ENCODE data around the gene MOB4. TPM values are rescaled to one million over a fixed set of nuclear protein-coding genes. Genes with fewer than 3 reads are reported as not detected.
"Not testable (repeated sequence)": the region's sequence is repeated elsewhere in the genome, so short reads cannot be mapped to it uniquely, and the experiment has no call there.

MOB4 gene
- polyA plus RNA-seq (2014; cell fraction: cytosol; rRNA removed) = 63.2 and 64.4 TPM in 2 replicates
- 26.9 and 31.8 TPM in 2 replicates for polyA plus RNA-seq (2014; cell fraction: nucleus; rRNA removed)

DNA sequence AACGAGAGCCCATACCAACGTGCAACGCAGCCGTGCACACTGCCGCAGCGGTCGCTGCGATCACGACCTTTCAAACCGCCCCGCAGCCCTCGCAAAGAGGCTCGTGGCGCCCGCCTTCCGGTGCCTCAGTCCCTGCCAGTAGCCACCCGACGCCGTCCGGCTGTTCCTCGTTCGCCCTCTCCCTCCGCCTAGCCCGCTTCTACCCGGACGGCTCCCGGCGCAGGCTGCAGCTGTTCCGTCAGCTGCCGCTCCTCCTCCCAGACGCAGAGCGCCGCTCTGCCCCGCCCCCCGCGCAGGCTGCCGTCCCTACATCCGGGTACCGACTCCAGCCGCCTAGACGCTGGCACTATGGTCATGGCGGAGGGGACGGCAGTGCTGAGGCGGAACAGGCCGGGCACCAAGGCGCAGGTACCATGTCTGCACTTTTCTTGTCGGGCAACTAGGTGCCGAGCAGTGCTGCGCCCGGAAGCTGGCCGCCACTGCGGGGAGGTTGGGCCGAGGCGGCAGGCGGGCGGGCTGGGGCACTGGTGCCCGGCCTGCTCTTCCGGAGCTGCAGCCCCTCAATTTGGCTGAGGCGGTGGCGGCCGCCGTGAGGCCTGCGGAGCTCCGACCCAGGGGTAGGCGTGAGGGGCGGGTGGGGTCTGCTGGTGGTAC, at the start of gene MOB4:
Gene MOB4 (plus strand): TSS at position 328 of the 654 bp plus-strand sequence. CDS start 21 bp downstream, at position 349.
- peak; percentile 96 for DNase-seq (ENCODE audit: low spot score)

DNA sequence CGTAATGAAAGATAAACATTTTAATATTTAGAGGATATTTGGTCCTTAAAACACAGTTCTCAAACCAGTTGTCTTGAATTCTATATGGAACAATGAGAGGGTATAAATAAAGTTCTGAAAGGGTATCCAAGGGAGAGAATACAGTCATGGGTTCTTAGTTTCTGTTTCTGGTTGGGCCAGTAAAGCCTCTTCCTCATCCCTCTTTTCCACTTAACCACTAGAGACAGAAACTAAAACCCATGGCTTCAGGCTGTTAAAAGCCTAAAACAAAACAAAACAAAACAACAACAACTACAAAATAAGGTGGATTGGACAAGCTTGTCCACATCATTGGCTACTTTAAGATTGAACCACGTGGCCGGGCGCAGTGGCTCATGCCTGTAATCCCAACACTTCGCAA, 43.7 kb upstream of the MOB4 start:
- DNase-seq (ENCODE audit: low spot score) = no peak

- DNase-seq (ENCODE audit: low spot score) = no peak
Measured at GRCh38 chr2:197477797-197478196, 38.1 kb upstream of the MOB4 start.

DNA sequence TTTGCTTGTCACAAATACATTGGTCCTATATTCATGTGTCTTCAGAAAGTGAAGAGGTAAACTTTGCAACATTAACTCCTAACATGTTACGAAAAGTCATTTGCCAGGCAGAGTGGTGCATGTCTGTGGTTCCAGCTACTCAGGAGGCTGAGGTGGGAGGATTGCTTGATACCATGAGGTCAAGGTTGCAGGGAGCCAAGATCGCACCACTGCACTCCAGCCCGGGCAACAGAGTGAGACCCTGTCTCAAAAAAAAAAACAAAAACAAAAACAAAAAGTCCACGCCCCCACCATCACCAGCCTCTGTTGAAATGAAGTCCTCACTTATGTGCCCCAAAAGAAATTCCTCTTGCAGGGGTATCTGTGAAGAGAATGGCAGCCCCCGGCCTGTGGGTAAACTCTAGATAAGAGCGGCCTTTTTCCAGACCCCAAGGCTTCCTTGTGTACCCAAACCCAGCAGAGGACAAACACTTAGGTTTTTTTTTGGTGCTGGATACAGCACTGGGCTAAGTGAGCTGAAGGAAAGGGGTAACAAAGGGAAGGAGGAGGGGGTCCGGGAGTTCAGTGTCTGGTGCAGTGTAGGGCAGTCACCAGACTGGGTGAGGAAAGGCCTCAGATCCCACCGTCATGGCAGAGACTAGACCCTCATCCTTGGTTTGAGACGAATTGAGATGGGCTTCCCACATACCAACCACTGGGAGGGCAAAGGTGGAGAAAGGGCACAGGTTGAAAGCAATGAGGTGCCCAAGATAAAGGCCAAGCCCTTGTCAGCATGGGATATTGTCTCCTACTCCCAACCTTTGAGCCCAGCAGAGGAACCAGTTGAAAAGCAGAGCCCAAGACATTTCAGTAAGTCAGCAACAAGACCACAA, 35.5 kb upstream of the MOB4 start:
- DNase-seq (ENCODE audit: low spot score) = no peak

GRCh38 chr2:197484248-197484647, 31.6 kb upstream of the MOB4 start:
- DNase-seq (ENCODE audit: low spot score) = not testable (repeated sequence)

DNA sequence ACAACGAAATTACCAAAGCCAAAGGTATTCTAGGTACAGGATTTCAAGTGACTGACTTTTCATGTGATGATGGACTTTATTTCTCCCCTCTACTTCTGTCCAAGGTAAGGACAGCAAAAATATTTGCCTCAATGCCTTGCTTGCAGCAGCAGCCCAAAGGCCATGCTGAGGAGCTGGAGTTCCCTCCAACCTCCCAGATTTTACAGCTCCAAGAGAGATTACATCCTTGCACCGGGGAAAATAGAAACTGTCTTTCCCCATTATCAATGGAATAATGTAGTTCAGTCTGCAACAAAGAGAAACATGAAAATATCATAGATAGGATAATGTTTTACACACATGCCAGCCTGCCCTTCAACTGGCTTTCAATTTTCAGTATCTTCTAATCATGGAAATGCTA, 29.7 kb upstream of the MOB4 start:
- no peak for DNase-seq (ENCODE audit: low spot score)

DNA sequence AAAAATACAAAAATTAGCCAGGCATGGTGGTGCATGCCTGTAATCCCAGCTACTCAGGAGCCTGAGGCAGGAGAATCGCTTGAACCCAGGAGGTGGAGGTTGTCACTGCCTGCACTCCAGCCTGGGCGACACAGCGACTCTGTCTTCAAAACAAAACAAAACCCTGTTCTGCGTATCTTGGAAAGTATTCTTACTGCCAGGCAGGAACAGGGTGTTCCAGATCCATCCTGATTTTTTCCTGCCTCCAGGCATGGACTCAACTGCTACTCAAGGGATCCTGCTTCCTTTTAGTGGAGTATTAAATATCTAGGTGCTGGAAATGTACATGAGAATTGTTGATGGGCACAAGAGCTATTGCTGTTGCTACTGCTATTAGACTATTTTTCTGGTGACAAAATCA, 28.5 kb upstream of the MOB4 start:
- no peak for DNase-seq (ENCODE audit: low spot score)

GRCh38 chr2:197495433-197496134, 20.3 kb upstream of the MOB4 start:
- DNase-seq (ENCODE audit: low spot score) = no peak

DNA sequence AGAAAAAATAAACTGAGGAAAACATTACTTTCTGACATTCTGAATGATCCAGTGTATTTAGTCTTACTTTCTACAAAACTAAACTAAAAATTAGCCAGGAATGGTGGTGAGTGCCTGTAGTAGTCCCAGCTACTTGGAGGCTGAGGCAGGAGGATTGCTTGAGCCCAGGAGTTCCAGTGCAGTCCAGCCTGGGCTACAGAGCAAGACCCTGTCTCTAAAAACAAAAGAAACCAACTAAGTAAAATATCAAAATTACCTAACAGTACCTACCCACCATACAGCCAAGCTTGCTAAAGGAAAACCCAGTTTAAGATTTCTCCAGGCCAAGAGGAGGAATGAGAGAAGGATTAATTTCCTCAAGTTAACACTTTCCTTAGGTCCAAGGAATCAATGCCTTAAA, 19.2 kb upstream of the MOB4 start:
- DNase-seq (ENCODE audit: low spot score) = no peak

GRCh38 chr2:197497326-197497725, 18.5 kb upstream of the MOB4 start:
- DNase-seq (ENCODE audit: low spot score) = no peak

GRCh38 chr2:197498235-197498936, 17.5 kb upstream of the MOB4 start:
- no peak for DNase-seq (ENCODE audit: low spot score)

- peak; percentile 57 for DNase-seq (ENCODE audit: low spot score)
Measured at GRCh38 chr2:197498937-197499593, 16.8 kb upstream of the MOB4 start.

GRCh38 chr2:197499594-197500502, 16.0 kb upstream of the MOB4 start, which contains the start of the genes HSPD1 and HSPE1:
Gene HSPD1 (minus strand): TSS chr2:197499840. CDS start chr2:197498848, 992 bp downstream.
Gene HSPE1 (plus strand): TSS chr2:197500379. CDS start chr2:197500437, 58 bp downstream.
- DNase-seq (ENCODE audit: low spot score) = peak; percentile 99

GRCh38 chr2:197500503-197501131, 15.2 kb upstream of the MOB4 start:
- DNase-seq (ENCODE audit: low spot score) = no peak

GRCh38 chr2:197502201-197502600, 13.7 kb upstream of the MOB4 start:
- no peak for DNase-seq (ENCODE audit: low spot score)

DNA sequence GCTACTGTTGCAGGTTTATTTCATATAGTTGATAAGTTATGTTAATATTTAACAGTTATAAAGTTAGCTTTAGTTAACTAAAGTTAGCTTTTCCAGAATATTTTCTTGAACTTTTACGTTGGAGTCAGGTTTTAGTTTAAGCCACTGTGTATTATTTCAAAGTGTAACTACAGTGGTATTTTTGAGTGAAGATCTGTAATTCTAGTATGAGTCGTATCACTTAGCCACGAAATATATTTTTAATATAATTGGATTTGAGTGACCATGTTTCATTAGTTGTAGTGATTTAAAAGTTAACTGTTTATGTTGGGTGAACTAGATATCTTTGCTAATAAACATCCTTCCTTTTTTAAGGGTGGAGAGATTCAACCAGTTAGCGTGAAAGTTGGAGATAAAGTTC, 13.2 kb upstream of the MOB4 start:
- no peak for DNase-seq (ENCODE audit: low spot score)

DNA sequence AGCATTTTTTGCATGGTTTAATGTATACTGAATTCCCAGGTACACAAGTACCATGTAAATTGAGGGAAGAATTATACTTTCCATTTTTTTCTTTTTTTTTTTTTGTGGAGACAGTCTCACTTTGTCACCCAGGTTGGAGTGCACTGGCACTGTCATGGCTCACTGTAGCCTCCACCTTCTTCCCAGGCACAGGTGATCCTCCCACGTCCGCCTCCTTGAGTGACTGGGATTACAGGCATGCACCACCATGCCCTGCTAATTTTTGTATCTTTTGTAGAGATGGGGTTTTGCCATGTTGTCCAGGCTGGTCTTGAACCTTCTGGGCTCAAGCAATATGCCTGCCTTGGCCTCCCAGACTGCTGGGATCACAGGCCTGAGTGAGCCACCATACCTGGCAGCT, 11.9 kb upstream of the MOB4 start:
- no peak for DNase-seq (ENCODE audit: low spot score)

GRCh38 chr2:197504512-197504911, 11.4 kb upstream of the MOB4 start:
- DNase-seq (ENCODE audit: low spot score) = no peak

GRCh38 chr2:197506658-197507057, 9.2 kb upstream of the MOB4 start:
- no peak for DNase-seq (ENCODE audit: low spot score)
